GM12875 (cell line): ENCODE measurements around the gene RO60.
A peak's percentile ranks its signal among the peaks of the same experiment; 100 is the strongest.

ENCODE experiments used
- H3K4me3 ChIP-seq: one replicate; pipeline ENCODE4 v1.5.1; 2011; ENCODE audit warnings: low read depth, low read length, control low read depth
- CTCF ChIP-seq: IDR thresholded peaks from 2 replicates; pipeline ENCODE4 v1.5.1; 2011; ENCODE audit warnings: low read depth, mild to moderate bottlenecking, control low read depth, inconsistent platforms, low read length, moderate library complexity, borderline replicate concordance; ENCODE audit not compliant: insufficient read depth

RO60 gene

GRCh38 chr1:193105821-193106177 lies 46.4 kb downstream of the RO60 start:
- peak overlapping the region; percentile 82 for H3K4me3 ChIP-seq
- TF ChIP-seq CTCF: no peak

GRCh38 chr1:193108471-193108870 lies 49.1 kb downstream of the RO60 start:
- no peak for TF ChIP-seq CTCF

More at GRCh38 chr1:193108471-193108870, 49.1 kb downstream of the RO60 start:
- no peak overlapping the region for H3K4me3 ChIP-seq
